Fibroblast of lung (primary cell): Measurements from ENCODE around the gene ZSCAN1.

Source experiments
- CTCF ChIP-seq, 2 donors: IDR thresholded peaks in 1 of 2; conservative IDR thresholded peaks in 1 of 2; 1 replicate in 1 of 2; 2 replicates in 1 of 2; pipeline ENCODE4 v1.5.1; 2011 to 2012; ENCODE audit warnings: low read length in 2 of 2, control low read depth in 1 of 2, inconsistent platforms in 1 of 2, low read depth in 1 of 2, mild to moderate bottlenecking in 1 of 2
- EZH2 ChIP-seq: IDR thresholded peaks from 2 replicates; pipeline ENCODE4 v1.5.1; 2012; ENCODE audit warnings: low read length, control low read depth, mild to moderate bottlenecking; ENCODE audit errors: missing control alignments

GRCh38 chr19:58060231-58060630 lies 26.4 kb downstream of the ZSCAN1 start:
- TF ChIP-seq CTCF (conservative IDR thresholded peaks at IDR 0.05 in 1 of 2, IDR thresholded peaks at IDR 0.05 in 1 of 2; ENCODE audit: low read depth in 1 of 2, low read length in 2 of 2) (no peak), EZH2 (no peak)
